ENCODE results near the gene SLC34A3. TPM values are rescaled to one million over a fixed set of nuclear protein-coding genes. Genes with fewer than 3 reads are reported as not detected.

The SLC34A3 gene
- not detected in 2 replicates for total RNA-seq

DNA sequence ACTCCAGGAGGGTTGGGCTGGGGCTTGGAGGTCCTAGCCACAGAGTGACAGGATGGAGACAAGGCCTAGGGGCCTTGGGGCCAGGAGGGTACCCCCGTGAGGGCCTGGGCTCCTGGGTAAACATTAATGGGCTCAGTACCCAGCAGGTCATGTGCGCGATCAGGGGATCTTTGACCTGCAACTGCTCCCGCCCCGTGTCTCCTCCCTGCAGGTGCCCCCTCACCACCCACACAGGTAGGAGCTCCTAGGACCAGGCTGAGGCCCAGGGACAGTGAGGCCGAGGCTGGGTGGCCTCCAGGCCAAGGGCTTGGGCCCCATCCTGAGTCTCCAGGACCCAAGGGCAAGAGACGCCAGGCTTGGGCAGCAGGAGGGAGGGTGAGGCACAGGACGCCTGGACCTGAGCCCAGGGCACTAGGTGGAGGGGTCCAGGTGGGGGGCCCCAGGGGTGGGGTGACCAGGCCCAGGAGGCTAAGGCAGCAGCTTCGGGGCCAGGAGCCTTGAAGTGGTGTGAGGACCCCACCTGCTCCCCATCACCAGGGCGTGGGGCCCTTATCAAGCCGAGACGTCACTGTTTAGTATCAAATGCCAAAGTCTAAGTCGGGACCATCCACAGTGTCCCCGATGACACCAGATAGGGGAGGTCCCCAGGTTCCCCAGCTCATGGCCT, at the start of gene SLC34A3:
TSS of gene SLC34A3 (plus strand) at position 197 of the 667 bp plus-strand sequence. CDS start 802 bp downstream, outside the sequence.

DNA sequence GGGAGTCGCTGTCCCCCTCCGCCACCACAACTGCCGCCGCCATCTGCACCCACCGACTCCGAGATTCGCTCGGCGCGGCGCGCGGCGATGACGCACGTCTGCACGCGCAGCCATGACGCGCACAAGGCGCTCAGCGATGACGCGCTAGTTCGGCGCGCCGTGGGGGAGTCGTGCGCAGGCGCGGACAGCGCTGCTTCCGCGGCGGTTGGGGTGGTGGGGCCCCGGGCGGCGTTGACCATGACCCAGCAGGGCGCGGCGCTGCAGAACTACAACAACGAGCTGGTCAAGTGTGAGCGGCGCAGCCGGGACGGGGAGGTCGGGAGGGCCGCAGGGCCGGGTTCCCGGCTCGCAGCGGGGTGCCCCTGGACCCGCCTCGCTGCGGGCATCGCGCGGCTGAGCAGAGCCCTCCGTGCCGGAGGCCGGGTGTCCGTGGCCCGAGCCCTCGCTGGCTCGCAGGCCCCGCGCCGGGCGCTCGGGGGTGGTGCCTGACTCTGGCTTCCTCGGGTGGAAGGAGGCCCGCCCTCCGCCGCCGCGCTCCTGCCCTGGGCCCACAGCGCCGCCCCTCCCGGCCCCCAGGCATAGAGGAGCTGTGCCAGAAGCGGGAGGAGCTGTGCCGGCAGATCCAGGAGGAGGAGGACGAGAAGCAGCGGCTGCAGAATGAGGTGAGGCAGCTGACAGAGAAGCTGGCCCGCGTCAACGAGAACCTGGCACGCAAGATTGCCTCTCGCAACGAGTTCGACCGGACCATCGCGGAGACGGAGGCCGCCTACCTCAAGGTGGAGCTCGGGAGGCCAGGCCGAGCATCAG, 42.0 kb upstream of the SLC34A3 start, which contains the start of the genes ANAPC2 and SSNA1:
TSS of gene ANAPC2 (minus strand) at position 71 of the 807 bp plus-strand sequence. CDS start at position 43, 28 bp downstream.
TSS of gene SSNA1 (plus strand) at position 187 of the 807 bp plus-strand sequence. CDS start at position 238, 51 bp downstream.

GRCh38 chr9:137200311-137201204, 30.1 kb upstream of the SLC34A3 start, which contains the start of gene TPRN:
TPRN (minus strand) TSS chr9:137200741; CDS start chr9:137200711, 30 bp downstream.

GRCh38 chr9:137205126-137206069, 25.3 kb upstream of the SLC34A3 start, which contains the start of the genes NDOR1 and TMEM203:
NDOR1 (plus strand) TSS chr9:137205700; CDS start chr9:137205778, 78 bp downstream.
TMEM203 (minus strand) TSS chr9:137205648; CDS start chr9:137205414, 234 bp downstream.

DNA sequence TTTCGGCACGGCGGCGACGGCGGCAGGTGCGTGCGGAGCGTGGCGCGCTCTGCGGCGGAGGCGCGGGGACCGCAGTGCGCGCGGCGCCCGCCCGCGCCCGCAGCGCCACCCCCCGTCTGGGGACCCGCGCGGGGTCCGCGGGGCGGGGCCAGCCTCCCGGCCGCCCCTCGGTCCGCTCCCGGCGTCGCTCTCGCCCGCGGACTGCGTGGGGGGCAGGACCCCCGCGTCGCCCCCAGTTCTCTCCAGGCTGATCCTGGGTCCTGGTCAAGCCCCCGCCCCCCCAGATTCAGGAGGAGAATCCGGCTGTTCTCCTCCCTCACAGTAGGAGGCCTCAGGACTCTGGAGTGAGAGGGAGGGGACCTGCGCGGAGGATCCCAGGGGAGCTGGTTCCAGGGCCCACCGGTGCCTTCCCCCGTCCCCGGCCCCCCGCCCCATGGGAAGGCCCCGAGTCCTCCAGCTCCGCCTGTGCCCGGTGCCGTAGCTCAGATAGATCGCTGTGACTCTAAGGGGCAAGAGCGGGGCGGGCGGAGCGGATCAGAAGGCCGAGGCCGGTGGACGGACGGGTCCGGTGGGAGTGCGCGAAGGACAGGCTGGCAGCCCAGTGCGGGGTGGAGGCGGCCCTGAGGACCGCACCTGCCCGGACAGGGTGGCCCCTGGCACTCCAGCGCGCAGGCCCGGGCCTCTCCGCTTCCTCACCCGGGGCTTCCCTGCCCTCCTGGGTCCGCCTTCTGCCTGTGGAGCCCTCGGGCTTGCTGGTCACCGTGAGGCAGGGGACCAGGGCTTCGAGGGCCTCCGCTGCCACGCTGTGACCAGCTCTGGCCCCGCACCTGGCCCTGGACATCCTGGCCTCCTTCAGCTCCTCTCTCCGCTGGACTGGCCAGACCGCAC, 8.3 kb upstream of the SLC34A3 start, which contains the start of gene RNF208:
TSS of gene RNF208 (minus strand) at position 51 of the 888 bp plus-strand sequence. CDS start 1,028 bp downstream, outside the sequence.

GRCh38 chr9:137224830-137225694, 5.6 kb upstream of the SLC34A3 start, which contains the start of gene CYSRT1:
CYSRT1 (plus strand) TSS chr9:137225174; CDS start chr9:137225622, 448 bp downstream.

GRCh38 chr9:137227054-137227852, 3.4 kb upstream of the SLC34A3 start, which contains the start of gene RNF224:
RNF224 (plus strand) TSS chr9:137227502; CDS start chr9:137228336, 834 bp downstream.

GRCh38 chr9:137240841-137241489, 10.3 kb downstream of the SLC34A3 start, which contains the start of gene TUBB4B:
TUBB4B (plus strand) TSS chr9:137241287; CDS start chr9:137241361, 74 bp downstream.

DNA sequence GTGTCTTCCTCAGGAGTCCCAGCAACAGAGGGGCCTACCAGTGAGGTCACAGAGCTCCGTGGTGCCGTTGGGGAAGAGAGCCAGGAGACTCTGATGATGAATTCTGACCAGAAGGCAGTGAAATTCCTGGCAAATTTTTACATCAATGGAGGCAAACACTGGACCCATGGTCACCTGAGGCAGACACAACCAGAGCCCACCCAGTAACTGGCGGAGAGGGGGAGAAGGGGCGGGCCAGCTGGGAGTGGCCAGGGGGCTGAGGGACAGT, 20.4 kb downstream of the SLC34A3 start, which contains the start of gene STPG3:
TSS of gene STPG3 (plus strand) at position 93 of the 268 bp plus-strand sequence. CDS start at position 94, 1 bp downstream.

GRCh38 chr9:137254624-137255447, 24.1 kb downstream of the SLC34A3 start, which contains the start of gene NELFB:
NELFB (plus strand) TSS chr9:137255327.

GRCh38 chr9:137277329-137278041, 46.8 kb downstream of the SLC34A3 start, which contains the start of gene TOR4A:
TOR4A (plus strand) TSS chr9:137277726; CDS start chr9:137278690, 964 bp downstream.

Data from bronchial smooth muscle cell (primary cell).